GM23338 (cell line): ENCODE data around the gene RELL1. TPM values are rescaled to one million over a fixed set of nuclear protein-coding genes. Genes with fewer than 3 reads are reported as not detected.

ENCODE experiments used
- ATAC-seq: fragments of 200-7000 bp; cut with Tn5 transposase; 3 replicates; pipeline ENCODE4 v1.9.1; 2020
- DNase-seq: peaks from one replicate; pipeline ENCODE4 v3.0.0-alpha.2; 2015; ENCODE audit warnings: low spot score
- H2AFZ ChIP-seq: fragments of 200-600 bp; sonication (generic); 2 replicates; pipeline ENCODE4 v1.8.0; 2016; ENCODE audit warnings: antibody characterized with exemption, mild to moderate bottlenecking, moderate library complexity
- H3F3A ChIP-seq: fragments of 200-600 bp; sonication (generic); replicated peaks from 2 replicates; pipeline ENCODE4 v1.8.0; 2017; ENCODE audit warnings: antibody characterized with exemption, mixed run types, low read depth
- H3K27ac ChIP-seq: fragments of 200-600 bp; sonication (generic); 2 replicates; pipeline ENCODE4 v1.6.1; 2016; ENCODE audit warnings: low read depth
- H3K27me3 ChIP-seq: fragments of 200-600 bp; sonication (generic); 2 replicates; pipeline ENCODE4 v1.8.0; 2016; ENCODE audit warnings: mild to moderate bottlenecking, mixed run types, moderate library complexity; ENCODE audit not compliant: insufficient read depth
- H3K36me3 ChIP-seq: fragments of 200-600 bp; sonication (generic); 2 replicates; pipeline ENCODE4 v1.8.0; 2016; ENCODE audit warnings: mild to moderate bottlenecking; ENCODE audit not compliant: insufficient read depth
- H3K4me1 ChIP-seq: fragments of 200-600 bp; sonication (generic); 2 replicates; pipeline ENCODE4 v1.8.0; 2016; ENCODE audit warnings: mild to moderate bottlenecking, moderate library complexity; ENCODE audit not compliant: insufficient read depth
- H3K4me2 ChIP-seq: fragments of 200-600 bp; sonication (generic); 2 replicates; pipeline ENCODE4 v1.7.1; 2017; ENCODE audit warnings: mixed run types
- H3K4me3 ChIP-seq: fragments of 200-600 bp; sonication (generic); 2 replicates; pipeline ENCODE4 v1.6.1; 2016; ENCODE audit warnings: mixed run types
- H3K79me2 ChIP-seq: fragments of 200-600 bp; sonication (generic); replicated peaks from 2 replicates; pipeline ENCODE4 v1.8.0; 2017; ENCODE audit warnings: mild to moderate bottlenecking; ENCODE audit not compliant: insufficient read depth
- H3K9me2 ChIP-seq: fragments of 200-600 bp; sonication (generic); 2 replicates; pipeline ENCODE4 v1.8.0; 2017; ENCODE audit not compliant: insufficient read depth
- H4K20me1 ChIP-seq: fragments of 200-600 bp; sonication (generic); replicated peaks from 2 replicates; pipeline ENCODE4 v1.8.0; 2017; ENCODE audit warnings: mild to moderate bottlenecking; ENCODE audit not compliant: insufficient read depth
- H3K27ac Mint-ChIP-seq: 2 replicates; pipeline ENCODE4 v1.8.0; 2020; ENCODE audit warnings: inconsistent platforms, mild to moderate bottlenecking, moderate library complexity, mixed read lengths
- H3K27me3 Mint-ChIP-seq: 3 replicates; pipeline ENCODE4 v1.8.0; 2022; ENCODE audit warnings: low read depth, mild to moderate bottlenecking, moderate library complexity, mixed read lengths, inconsistent platforms; ENCODE audit not compliant: insufficient read depth, poor library complexity
- H3K36me3 Mint-ChIP-seq: 3 replicates; pipeline ENCODE4 v1.8.0; 2021; ENCODE audit warnings: low read depth, mild to moderate bottlenecking, inconsistent platforms, moderate library complexity, mixed read lengths
- H3K4me1 Mint-ChIP-seq: 3 replicates; pipeline ENCODE4 v1.8.0; 2020; ENCODE audit warnings: mild to moderate bottlenecking, inconsistent platforms, mixed read lengths
- H3K4me3 Mint-ChIP-seq: 3 replicates; pipeline ENCODE4 v1.8.0; 2021; ENCODE audit warnings: moderate library complexity, mild to moderate bottlenecking, inconsistent platforms, mixed read lengths
- H3K9me3 Mint-ChIP-seq: 3 replicates; pipeline ENCODE4 v1.8.0; 2020; ENCODE audit warnings: moderate library complexity, mild to moderate bottlenecking, inconsistent platforms, mixed read lengths
- CREB1 ChIP-seq: fragments of 250-450 bp; sonication (Bioruptor Pico); IDR thresholded peaks from 2 replicates; pipeline ENCODE4 v1.5.0; 2020; ENCODE audit warnings: low read depth, mild to moderate bottlenecking, moderate library complexity
- ETS1 ChIP-seq: IDR thresholded peaks from 2 replicates; pipeline ENCODE4 v1.6.1; 2016; ENCODE audit warnings: antibody characterized with exemption
- EZH2 ChIP-seq: fragments of 200-600 bp; sonication (generic); IDR thresholded peaks from one replicate; pipeline ENCODE4 v1.8.0; 2017; ENCODE audit warnings: antibody characterized with exemption, mild to moderate bottlenecking, low read depth; ENCODE audit not compliant: unreplicated experiment
- EZH2phosphoT487 ChIP-seq: fragments of 200-600 bp; sonication (generic); IDR thresholded peaks from one replicate; pipeline ENCODE4 v1.8.1; 2018; ENCODE audit warnings: antibody characterized with exemption; ENCODE audit not compliant: unreplicated experiment
- NANOG ChIP-seq: IDR thresholded peaks from 2 replicates; pipeline ENCODE4 v1.6.1; 2016; ENCODE audit warnings: antibody characterized with exemption, borderline replicate concordance
- POLR2AphosphoS5 ChIP-seq: IDR thresholded peaks from 2 replicates; pipeline ENCODE4 v1.6.1; 2016; ENCODE audit warnings: antibody characterized with exemption, low read depth
- REST ChIP-seq: IDR thresholded peaks from one replicate; pipeline ENCODE4 v1.6.1; 2018; ENCODE audit warnings: antibody characterized with exemption; ENCODE audit not compliant: unreplicated experiment
- ZNF331 ChIP-seq: fragments of 250-450 bp; sonication (Bioruptor Pico); IDR thresholded peaks from 2 replicates; pipeline ENCODE4 v1.5.0; 2020; ENCODE audit warnings: low read depth, mild to moderate bottlenecking, moderate library complexity
- polyA plus RNA-seq: library from polyadenylated mRNA; unstranded; fragments of >200 nt; fragmentation: Nextera tagmentation; extraction: Ambion mirVana; gene quantifications from 2 replicates; pipeline ENCODE4 v1.2.1, GENCODE V29; 2016
- total RNA-seq: library from RNA; depleted of rRNA; stranded (reverse); fragments of >200 nt; shearing (Covaris generic); gene quantifications from 2 replicates; pipeline ENCODE4 v1.2.3, GENCODE V29; 2014

The RELL1 gene
- total and polyA plus RNA-seq, 2 experiments from 2014 or later, result 2.8 to 28.5 TPM

DNA sequence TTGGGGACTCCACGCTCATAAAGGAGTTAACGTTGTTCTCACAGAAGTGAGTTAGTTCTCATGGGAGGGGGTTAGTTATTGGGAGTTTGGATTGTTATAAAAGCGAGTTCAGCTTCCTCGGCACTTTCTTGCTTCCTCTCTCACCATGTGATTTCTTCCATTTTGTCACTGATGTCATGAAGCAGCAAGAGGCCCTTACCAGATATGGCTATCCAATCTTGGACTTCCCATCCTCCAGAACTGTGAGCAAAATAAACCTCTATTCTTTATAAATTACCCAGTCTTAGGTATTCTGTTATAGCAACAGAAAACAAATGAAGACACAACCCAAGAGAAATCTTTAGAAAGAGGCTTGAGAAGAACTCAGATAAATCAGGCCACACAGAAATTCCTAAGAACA lies 29.5 kb downstream of the RELL1 start (continued):
- TF ChIP-seq ZNF331 (CRISPR knock-in tag) (no peak), POLR2AphosphoS5 (no peak), ETS1 (no peak), CREB1 (CRISPR knock-in tag) (no peak), EZH2phosphoT487 (no peak), REST (no peak), EZH2 (no peak)

DNA sequence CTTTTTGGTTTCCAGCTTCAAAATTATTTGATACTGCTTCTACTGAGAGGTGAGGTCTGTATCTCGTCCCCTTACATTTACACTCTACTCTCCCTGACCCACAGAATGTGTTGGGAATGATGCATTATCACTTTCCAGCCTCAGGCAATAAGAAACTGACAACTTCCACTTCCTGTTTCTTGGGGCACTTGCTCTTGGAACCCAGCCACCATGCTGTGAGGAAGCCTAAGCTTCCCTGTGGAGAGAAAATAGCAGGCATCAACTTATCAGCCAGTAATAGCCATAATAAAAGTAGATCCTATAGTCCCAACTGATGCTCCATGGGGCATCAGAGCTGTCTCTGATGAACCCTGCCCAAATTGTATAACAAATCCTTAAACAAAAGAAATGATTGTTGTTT lies 32.6 kb downstream of the RELL1 start:
- peak; percentile 48 for DNase-seq
- peaks cover 7% of the 10 kb centered on the region for H3K27me3 Mint-ChIP-seq
- no peaks in the 10 kb centered on the region; the same call in 1 of the 2 replicates for H4K20me1 ChIP-seq
- peaks cover 24% of the 10 kb centered on the region for H3K9me3 Mint-ChIP-seq
- TF ChIP-seq EZH2phosphoT487 (no peak), ETS1 (peak; percentile 42; the same call in 1 of the 2 replicates), NANOG (peak; percentile 55; the same call in 1 of the 2 replicates)
- H3K36me3 ChIP-seq, result no peaks in the 10 kb centered on the region
- H3K27ac Mint-ChIP-seq, result no peak overlapping the region
- H3K4me2 ChIP-seq, result peak overlapping the region; percentile 39
- peaks cover 39% of the 10 kb centered on the region for H3K4me1 Mint-ChIP-seq
- H3K4me3 ChIP-seq, result no peak overlapping the region; the same call in 1 of the 2 replicates
- peaks cover 37% of the 10 kb centered on the region; the same call in 2 of the 3 replicates for H3K36me3 Mint-ChIP-seq
- peaks cover under 1% of the 10 kb centered on the region; the same call in 1 of the 2 replicates for H3K79me2 ChIP-seq
- H3K27me3 ChIP-seq, result no peaks in the 10 kb centered on the region
- ATAC-seq, result peak; percentile 83
- 0 out of 2 replicates have a peak overlapping the region, but pooled peaks have one; percentile 11 for H3K27ac ChIP-seq
- H3F3A ChIP-seq, result no peaks in the 10 kb centered on the region
- H3K4me1 ChIP-seq, result peaks cover 41% of the 10 kb centered on the region
- H3K9me2 ChIP-seq, result no peaks in the 10 kb centered on the region; the same call in 1 of the 2 replicates
- no peak overlapping the region for H2AFZ ChIP-seq
- no peak overlapping the region; the same call in 2 of the 3 replicates for H3K4me3 Mint-ChIP-seq
